ENCODE results near the gene ALDH1L2.
"Not testable (repeated sequence)": the region's sequence is repeated elsewhere in the genome, so short reads cannot be mapped to it uniquely, and the experiment has no call there.

Gene ALDH1L2

GRCh38 chr12:105084251-105085250 is at the start of gene ALDH1L2:
Gene ALDH1L2 (minus strand): TSS chr12:105084458. CDS start chr12:105084436, 22 bp downstream.
- DNase-seq = no peak

GRCh38 chr12:105120551-105120950 is 36.3 kb upstream of the ALDH1L2 start:
- no peak for DNase-seq

- no peak for DNase-seq
These were observed 32.7 kb upstream of the ALDH1L2 start for GRCh38 chr12:105116969-105117368.

GRCh38 chr12:105113094-105113493 is 28.8 kb upstream of the ALDH1L2 start:
- DNase-seq = no peak

GRCh38 chr12:105110851-105111250 is 26.6 kb upstream of the ALDH1L2 start:
- DNase-seq = no peak

- DNase-seq = peak in 1 of 2 experiments; percentile 31
These were observed 25.4 kb upstream of the ALDH1L2 start for GRCh38 chr12:105109465-105110212.

GRCh38 chr12:105107494-105108371 is 23.5 kb upstream of the ALDH1L2 start, which contains the start of gene WASHC4:
Gene WASHC4 (plus strand): TSS chr12:105107731. CDS start chr12:105107801, 70 bp downstream.
- peak; percentile 54 to 82 for DNase-seq

- DNase-seq = peak in 1 of 2 experiments; percentile 65
These were observed 22.9 kb upstream of the ALDH1L2 start for GRCh38 chr12:105107171-105107493.

- no peak for DNase-seq
These were observed 22.4 kb upstream of the ALDH1L2 start for GRCh38 chr12:105106621-105107020.

GRCh38 chr12:105104762-105105161 is 20.5 kb upstream of the ALDH1L2 start:
- DNase-seq = no peak

GRCh38 chr12:105102673-105103072 is 18.4 kb upstream of the ALDH1L2 start:
- no peak for DNase-seq

- DNase-seq = no peak
These were observed 16.7 kb upstream of the ALDH1L2 start for GRCh38 chr12:105100998-105101397.

GRCh38 chr12:105100207-105100985 is 16.1 kb upstream of the ALDH1L2 start:
- DNase-seq = peak in 1 of 2 experiments; percentile 16

GRCh38 chr12:105099356-105099755 is 15.1 kb upstream of the ALDH1L2 start:
- no peak for DNase-seq

GRCh38 chr12:105095338-105095737 is 11.1 kb upstream of the ALDH1L2 start:
- DNase-seq = not testable (repeated sequence)

- DNase-seq = no peak
These were observed 8.1 kb upstream of the ALDH1L2 start for GRCh38 chr12:105092336-105092735.

GRCh38 chr12:105091476-105092206 is 7.4 kb upstream of the ALDH1L2 start:
- DNase-seq = no peak

GRCh38 chr12:105090361-105090760 is 6.1 kb upstream of the ALDH1L2 start:
- DNase-seq = no peak

GRCh38 chr12:105089817-105090216 is 5.6 kb upstream of the ALDH1L2 start:
- no peak for DNase-seq

- DNase-seq = no peak
These were observed 1.2 kb upstream of the ALDH1L2 start for GRCh38 chr12:105085501-105085900.

- DNase-seq = no peak
These were observed 630 bp downstream of the ALDH1L2 start for GRCh38 chr12:105083551-105084105.

Measured in SW 1271 (cell line).